HEK293 (cell line): ENCODE results near the gene RRP9.

Source experiments
- CTCF ChIA-PET: fragments of 350-600 bp; formaldehyde crosslinking; extraction: SDS; loops from one replicate; lab custom pipeline; 2021; ENCODE audit warnings: antibody characterized with exemption; lab: Yijun Ruan, JAX
- POLR2A ChIA-PET: fragments of 300-600 bp; formaldehyde crosslinking; extraction: SDS; loops from one replicate; lab custom pipeline; 2020; ENCODE audit warnings: antibody characterized with exemption, inconsistent platforms; lab: Yijun Ruan, JAX
- H3K27ac ChIP-seq: fragments of 200-500 bp; sonication (Bioruptor generic); 2 replicates; pipeline ENCODE4 v1.5.1; 2014; ENCODE audit warnings: low read depth, low read length, control low read depth, inconsistent platforms; ENCODE audit errors: extremely low read depth
- H3K36me3 ChIP-seq, 2 experiments: fragments of 200-500 bp in 1 of 2; sonication (Bioruptor generic) in 1 of 2; 1 replicate in 1 of 2; 2 replicates in 1 of 2; pipeline ENCODE4 v1.5.1; 2014 to 2017; ENCODE audit warnings: inconsistent platforms in 2 of 2, low read length in 2 of 2; ENCODE audit not compliant: control insufficient read depth in 2 of 2, insufficient read depth in 1 of 2
- H3K4me1 ChIP-seq: fragments of 200-500 bp; sonication (Bioruptor generic); 2 replicates; pipeline ENCODE4 v1.5.1; 2014; ENCODE audit warnings: mild to moderate bottlenecking, low read length, inconsistent platforms; ENCODE audit not compliant: control insufficient read depth, insufficient read depth
- H3K4me3 ChIP-seq: 2 replicates; pipeline ENCODE4 v1.5.1; 2011; ENCODE audit warnings: low read depth, mild to moderate bottlenecking, control low read depth, low read length, moderate library complexity
- H3K9me3 ChIP-seq: fragments of 200-500 bp; sonication (Bioruptor generic); 2 replicates; pipeline ENCODE4 v1.5.1; 2014; ENCODE audit warnings: low read depth, low read length, inconsistent platforms; ENCODE audit not compliant: control insufficient read depth, insufficient read depth
- KLF9 ChIP-seq: fragments of 450-650 bp; formaldehyde crosslinking; IDR thresholded peaks from 2 replicates; pipeline ENCODE4 v1.5.1; 2016; ENCODE audit warnings: missing biosample characterization, missing genetic modification characterization, low read depth
- OSR2 ChIP-seq: fragments of 450-650 bp; formaldehyde crosslinking; IDR thresholded peaks from 2 replicates; pipeline ENCODE4 v1.5.1; 2016; ENCODE audit warnings: missing biosample characterization, missing genetic modification characterization
- SALL2 ChIP-seq: fragments of 450-650 bp; formaldehyde crosslinking; IDR thresholded peaks from 2 replicates; pipeline ENCODE4 v1.5.0; 2017; ENCODE audit warnings: missing biosample characterization, mild to moderate bottlenecking, missing genetic modification characterization, borderline replicate concordance
- YY1 ChIP-seq: fragments of 450-650 bp; formaldehyde crosslinking; IDR thresholded peaks from 2 replicates; pipeline ENCODE4 v1.5.1; 2018; ENCODE audit warnings: missing biosample characterization, missing genetic modification characterization
- ZBTB49 ChIP-seq: fragments of 450-650 bp; formaldehyde crosslinking; IDR thresholded peaks from 2 replicates; pipeline ENCODE4 v1.5.1; 2016; ENCODE audit warnings: missing biosample characterization, missing genetic modification characterization, low read depth
- ZBTB6 ChIP-seq: fragments of 450-650 bp; formaldehyde crosslinking; IDR thresholded peaks from 2 replicates; pipeline ENCODE4 v1.5.1; 2017; ENCODE audit warnings: missing biosample characterization, missing genetic modification characterization
- ZFP41 ChIP-seq: fragments of 450-650 bp; formaldehyde crosslinking; IDR thresholded peaks from 2 replicates; pipeline ENCODE4 v1.5.1; 2016; ENCODE audit warnings: missing biosample characterization, missing genetic modification characterization, borderline replicate concordance
- ZNF138 ChIP-seq: fragments of 450-650 bp; formaldehyde crosslinking; IDR thresholded peaks from 2 replicates; pipeline ENCODE4 v1.5.1; 2016; ENCODE audit warnings: missing biosample characterization, missing genetic modification characterization, borderline replicate concordance
- ZNF184 ChIP-seq: fragments of 450-650 bp; IDR thresholded peaks from 2 replicates; pipeline ENCODE4 v1.5.1; 2018; ENCODE audit warnings: missing biosample characterization, mild to moderate bottlenecking, missing genetic modification characterization
- ZNF221 ChIP-seq: fragments of 450-650 bp; formaldehyde crosslinking; IDR thresholded peaks from 2 replicates; pipeline ENCODE4 v1.5.1; 2017; ENCODE audit warnings: missing biosample characterization, missing genetic modification characterization, borderline replicate concordance
- ZNF398 ChIP-seq: fragments of 450-650 bp; formaldehyde crosslinking; IDR thresholded peaks from 2 replicates; pipeline ENCODE4 v1.5.1; 2017; ENCODE audit warnings: missing biosample characterization, missing genetic modification characterization
- TF ChIP-seq, protein P1 (sequence below): fragments of 450-650 bp; formaldehyde crosslinking; IDR thresholded peaks from 2 replicates; pipeline ENCODE4 v1.5.1; 2016; ENCODE audit warnings: missing biosample characterization, missing genetic modification characterization
- TF ChIP-seq, protein P2 (sequence below): fragments of 450-650 bp; formaldehyde crosslinking; IDR thresholded peaks from 2 replicates; pipeline ENCODE4 v1.5.1; 2017; ENCODE audit warnings: missing biosample characterization, missing genetic modification characterization
- TF ChIP-seq, protein P3 (sequence below): fragments of 450-650 bp; formaldehyde crosslinking; IDR thresholded peaks from 2 replicates; pipeline ENCODE4 v1.5.1; 2016; ENCODE audit warnings: missing biosample characterization, missing genetic modification characterization

Gene RRP9

GRCh38 chr3:51949121-51949520, 7.4 kb upstream of the RRP9 start:
- Histone ChIP-seq H3K4me1 (no peaks in the 10 kb centered on the region), H3K27ac (no peak overlapping the region), H3K4me3 (no peak overlapping the region), H3K36me3 (peaks cover 0 to 15% of the 10 kb centered on the region in 2 experiments; a peak in 1 of 3 replicates), H3K9me3 (no peaks in the 10 kb centered on the region)
- TF ChIP-seq YY1 (no peak), OSR2 (no peak), SALL2 (no peak), ZNF221 (tag by site-specific recombination) (no peak), ZNF138 (tag by site-specific recombination) (no peak), ZNF398 (tag by site-specific recombination) (no peak), ZBTB49 (tag by site-specific recombination) (no peak), ZFP41 (tag by site-specific recombination) (no peak), KLF9 (tag by site-specific recombination) (no peak), ZBTB6 (tag by site-specific recombination) (no peak), ZNF184 (tag by site-specific recombination) (no peak)
- TF ChIP-seq, protein P1, sequence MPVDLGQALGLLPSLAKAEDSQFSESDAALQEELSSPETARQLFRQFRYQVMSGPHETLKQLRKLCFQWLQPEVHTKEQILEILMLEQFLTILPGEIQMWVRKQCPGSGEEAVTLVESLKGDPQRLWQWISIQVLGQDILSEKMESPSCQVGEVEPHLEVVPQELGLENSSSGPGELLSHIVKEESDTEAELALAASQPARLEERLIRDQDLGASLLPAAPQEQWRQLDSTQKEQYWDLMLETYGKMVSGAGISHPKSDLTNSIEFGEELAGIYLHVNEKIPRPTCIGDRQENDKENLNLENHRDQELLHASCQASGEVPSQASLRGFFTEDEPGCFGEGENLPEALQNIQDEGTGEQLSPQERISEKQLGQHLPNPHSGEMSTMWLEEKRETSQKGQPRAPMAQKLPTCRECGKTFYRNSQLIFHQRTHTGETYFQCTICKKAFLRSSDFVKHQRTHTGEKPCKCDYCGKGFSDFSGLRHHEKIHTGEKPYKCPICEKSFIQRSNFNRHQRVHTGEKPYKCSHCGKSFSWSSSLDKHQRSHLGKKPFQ (tag by site-specific recombination), result no peak
- TF ChIP-seq, protein P2, sequence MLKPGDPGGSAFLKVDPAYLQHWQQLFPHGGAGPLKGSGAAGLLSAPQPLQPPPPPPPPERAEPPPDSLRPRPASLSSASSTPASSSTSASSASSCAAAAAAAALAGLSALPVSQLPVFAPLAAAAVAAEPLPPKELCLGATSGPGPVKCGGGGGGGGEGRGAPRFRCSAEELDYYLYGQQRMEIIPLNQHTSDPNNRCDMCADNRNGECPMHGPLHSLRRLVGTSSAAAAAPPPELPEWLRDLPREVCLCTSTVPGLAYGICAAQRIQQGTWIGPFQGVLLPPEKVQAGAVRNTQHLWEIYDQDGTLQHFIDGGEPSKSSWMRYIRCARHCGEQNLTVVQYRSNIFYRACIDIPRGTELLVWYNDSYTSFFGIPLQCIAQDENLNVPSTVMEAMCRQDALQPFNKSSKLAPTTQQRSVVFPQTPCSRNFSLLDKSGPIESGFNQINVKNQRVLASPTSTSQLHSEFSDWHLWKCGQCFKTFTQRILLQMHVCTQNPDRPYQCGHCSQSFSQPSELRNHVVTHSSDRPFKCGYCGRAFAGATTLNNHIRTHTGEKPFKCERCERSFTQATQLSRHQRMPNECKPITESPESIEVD (tag by site-specific recombination), result no peak
- TF ChIP-seq, protein P3, sequence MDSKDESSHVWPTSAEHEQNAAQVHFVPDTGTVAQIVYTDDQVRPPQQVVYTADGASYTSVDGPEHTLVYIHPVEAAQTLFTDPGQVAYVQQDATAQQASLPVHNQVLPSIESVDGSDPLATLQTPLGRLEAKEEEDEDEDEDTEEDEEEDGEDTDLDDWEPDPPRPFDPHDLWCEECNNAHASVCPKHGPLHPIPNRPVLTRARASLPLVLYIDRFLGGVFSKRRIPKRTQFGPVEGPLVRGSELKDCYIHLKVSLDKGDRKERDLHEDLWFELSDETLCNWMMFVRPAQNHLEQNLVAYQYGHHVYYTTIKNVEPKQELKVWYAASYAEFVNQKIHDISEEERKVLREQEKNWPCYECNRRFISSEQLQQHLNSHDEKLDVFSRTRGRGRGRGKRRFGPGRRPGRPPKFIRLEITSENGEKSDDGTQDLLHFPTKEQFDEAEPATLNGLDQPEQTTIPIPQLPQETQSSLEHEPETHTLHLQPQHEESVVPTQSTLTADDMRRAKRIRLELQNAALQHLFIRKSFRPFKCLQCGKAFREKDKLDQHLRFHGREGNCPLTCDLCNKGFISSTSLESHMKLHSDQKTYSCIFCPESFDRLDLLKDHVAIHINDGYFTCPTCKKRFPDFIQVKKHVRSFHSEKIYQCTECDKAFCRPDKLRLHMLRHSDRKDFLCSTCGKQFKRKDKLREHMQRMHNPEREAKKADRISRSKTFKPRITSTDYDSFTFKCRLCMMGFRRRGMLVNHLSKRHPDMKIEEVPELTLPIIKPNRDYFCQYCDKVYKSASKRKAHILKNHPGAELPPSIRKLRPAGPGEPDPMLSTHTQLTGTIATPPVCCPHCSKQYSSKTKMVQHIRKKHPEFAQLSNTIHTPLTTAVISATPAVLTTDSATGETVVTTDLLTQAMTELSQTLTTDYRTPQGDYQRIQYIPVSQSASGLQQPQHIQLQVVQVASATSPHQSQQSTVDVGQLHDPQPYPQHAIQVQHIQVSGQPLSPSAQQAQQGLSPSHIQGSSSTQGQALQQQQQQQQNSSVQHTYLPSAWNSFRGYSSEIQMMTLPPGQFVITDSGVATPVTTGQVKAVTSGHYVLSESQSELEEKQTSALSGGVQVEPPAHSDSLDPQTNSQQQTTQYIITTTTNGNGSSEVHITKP, result no peak
- ChIA-PET POLR2A (interaction anchor here (1.3 kb wide), 1 partner anchor 47 kb away, joined by 3 read pairs; the partner anchor contains the start of gene RPL29), CTCF (interaction anchor here (0.6 kb wide), 1 partner anchor 35 kb away, joined by 4 read pairs; no protein-coding TSS in a partner anchor)
